Embryonic facial prominence (tissue), 1 donor: ENCODE measurements around the gene IFNAR1.
"Not testable (repeated sequence)": the region's sequence is repeated elsewhere in the genome, so short reads cannot be mapped to it uniquely, and the experiment has no call there.

Source experiments
- DNase-seq: peaks from one replicate; pipeline ENCODE4 v3.0.0-alpha.2; 2016; ENCODE audit errors: extremely low spot score

IFNAR1 gene

DNA sequence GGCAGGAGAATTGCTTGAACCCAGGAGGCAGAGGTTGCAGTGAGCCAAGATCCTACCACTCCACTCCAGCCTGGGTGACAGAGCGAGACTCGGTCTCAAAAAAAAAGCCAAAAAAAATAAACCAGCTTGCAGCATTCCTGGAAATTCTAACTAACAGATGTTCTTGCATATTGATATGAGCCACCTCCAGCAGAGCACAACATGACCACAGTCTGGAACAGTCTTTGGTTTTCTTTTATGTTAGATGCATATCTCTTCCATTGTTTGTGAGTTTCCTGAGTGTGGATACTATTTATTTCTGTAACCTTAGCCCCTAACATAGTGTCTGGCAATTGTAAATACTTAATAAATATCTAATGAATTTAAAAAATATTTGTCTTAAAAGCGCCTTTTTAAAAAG, 23.9 kb downstream of the IFNAR1 start:
- DNase-seq, result no peak

DNA sequence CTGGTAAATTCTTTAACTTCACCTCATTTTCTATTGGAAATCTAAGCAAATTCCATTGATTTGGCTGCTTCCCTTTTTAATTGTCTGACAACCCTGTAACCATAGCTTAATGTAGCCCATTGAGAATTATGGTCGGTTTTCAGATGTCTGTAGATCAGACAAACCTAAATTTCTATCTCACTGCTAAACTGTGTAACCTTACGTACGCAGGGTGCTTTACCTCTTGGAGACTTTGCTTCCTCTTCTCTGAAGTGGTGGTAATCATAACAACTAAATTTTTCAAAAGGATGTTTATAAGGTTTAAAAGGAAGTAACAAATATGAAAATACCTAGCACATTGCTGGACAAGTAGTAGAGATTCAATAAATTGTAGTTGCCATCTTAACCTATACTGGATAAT, 25.9 kb downstream of the IFNAR1 start:
- no peak for DNase-seq

DNA sequence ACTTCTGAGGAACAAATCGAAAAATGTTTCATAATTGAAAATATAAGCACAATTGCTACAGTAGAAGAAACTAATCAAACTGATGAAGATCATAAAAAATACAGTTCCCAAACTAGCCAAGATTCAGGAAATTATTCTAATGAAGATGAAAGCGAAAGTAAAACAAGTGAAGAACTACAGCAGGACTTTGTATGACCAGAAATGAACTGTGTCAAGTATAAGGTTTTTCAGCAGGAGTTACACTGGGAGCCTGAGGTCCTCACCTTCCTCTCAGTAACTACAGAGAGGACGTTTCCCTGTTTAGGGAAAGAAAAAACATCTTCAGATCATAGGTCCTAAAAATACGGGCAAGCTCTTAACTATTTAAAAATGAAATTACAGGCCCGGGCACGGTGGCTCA, 30.6 kb downstream of the IFNAR1 start:
- DNase-seq, result no peak

DNA sequence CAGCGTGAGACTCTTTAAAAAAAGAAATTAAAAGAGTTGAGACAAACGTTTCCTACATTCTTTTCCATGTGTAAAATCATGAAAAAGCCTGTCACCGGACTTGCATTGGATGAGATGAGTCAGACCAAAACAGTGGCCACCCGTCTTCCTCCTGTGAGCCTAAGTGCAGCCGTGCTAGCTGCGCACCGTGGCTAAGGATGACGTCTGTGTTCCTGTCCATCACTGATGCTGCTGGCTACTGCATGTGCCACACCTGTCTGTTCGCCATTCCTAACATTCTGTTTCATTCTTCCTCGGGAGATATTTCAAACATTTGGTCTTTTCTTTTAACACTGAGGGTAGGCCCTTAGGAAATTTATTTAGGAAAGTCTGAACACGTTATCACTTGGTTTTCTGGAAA, 31.2 kb downstream of the IFNAR1 start:
- no peak for DNase-seq

DNA sequence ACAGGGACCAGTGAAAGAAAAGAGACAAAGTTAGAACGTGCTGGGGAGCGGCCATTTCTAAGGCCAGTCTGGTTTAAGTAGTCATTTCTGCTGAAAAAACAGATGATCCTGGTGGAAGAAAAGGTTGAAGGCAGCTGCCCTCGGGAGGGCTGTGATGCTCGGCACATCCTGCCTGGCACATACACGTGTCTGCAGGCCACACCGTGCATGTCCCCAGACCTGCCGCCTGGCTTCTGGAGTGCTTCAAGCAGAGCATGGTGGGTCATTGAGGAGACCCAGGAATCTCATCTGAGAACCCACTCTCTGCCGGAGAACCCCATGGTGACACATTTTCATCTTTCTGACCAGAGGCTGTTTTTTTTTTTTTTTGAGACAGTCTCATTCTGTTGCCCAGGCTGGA, 32.4 kb downstream of the IFNAR1 start:
- no peak for DNase-seq

DNA sequence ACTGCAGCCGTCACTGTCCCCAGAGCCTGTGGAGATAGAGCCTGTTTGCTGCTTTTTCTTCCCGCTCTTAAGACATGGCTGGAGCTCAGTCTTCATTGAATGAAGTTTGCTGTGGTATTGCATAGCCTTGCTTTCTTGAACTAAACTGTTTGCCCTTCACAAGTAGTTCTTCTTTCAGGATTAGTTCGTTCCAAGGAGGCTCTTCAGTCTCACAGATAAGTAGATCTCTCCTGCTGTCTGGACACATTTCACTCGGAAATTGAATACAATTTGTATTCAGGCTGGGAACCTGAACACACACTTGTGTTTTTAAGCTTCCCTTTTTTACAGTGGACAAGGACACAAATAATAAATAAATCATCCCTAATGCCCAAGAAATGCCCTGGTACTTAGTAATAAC, 34.7 kb downstream of the IFNAR1 start:
- no peak for DNase-seq

DNA sequence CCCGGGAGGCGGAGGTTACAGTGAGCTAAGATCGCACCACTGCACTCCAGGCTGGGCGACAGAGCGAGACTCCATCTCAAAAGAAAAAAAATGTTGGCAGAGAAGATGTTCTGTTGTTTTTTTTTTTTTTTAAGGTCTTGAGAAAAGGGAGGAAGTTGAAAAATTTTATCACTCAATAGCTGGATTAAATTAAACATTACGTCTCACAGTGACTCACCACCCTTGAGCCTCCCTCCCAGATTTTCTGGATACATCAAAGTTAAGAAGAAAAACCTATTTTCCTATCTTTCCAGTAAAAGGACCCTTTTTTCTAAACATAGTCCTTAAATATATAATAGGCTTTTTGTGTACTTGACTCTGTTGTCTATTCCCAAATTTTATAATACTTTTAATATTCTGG, 35.5 kb downstream of the IFNAR1 start:
- DNase-seq, result no peak

DNA sequence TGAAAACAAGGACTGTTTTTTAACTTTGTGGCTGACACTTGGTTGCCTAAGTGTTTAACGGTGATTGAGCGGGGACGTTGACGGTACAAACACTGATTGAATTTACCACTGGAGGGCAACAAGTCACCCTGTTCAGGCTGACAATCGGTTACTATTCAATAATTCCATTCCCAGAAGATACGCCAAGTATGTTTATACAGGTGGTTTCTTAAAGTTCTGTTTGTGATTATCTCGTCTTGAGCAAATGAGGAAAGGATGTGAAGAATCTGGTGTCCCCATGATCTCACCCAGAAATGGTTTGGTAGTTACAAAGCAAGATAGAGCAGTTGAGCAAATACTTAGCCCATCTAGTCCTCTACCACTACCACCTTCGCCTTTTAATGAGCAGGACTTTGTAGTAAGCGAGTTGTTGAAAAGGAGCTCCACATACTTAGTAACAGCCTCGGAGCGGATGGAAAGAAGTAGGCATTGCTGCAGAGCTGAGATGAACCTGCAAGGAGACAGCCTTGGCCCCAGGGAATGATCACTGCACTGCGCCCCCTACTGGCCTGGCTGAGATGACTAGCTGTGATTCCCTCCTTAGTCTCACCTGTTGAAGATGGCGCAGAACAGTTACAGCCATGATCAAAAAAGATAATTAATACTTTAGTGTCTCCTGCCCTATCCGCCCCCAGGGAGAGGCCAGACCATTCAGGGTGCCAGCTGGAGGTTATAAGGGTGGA, 36.3 kb downstream of the IFNAR1 start:
- DNase-seq, result no peak

DNA sequence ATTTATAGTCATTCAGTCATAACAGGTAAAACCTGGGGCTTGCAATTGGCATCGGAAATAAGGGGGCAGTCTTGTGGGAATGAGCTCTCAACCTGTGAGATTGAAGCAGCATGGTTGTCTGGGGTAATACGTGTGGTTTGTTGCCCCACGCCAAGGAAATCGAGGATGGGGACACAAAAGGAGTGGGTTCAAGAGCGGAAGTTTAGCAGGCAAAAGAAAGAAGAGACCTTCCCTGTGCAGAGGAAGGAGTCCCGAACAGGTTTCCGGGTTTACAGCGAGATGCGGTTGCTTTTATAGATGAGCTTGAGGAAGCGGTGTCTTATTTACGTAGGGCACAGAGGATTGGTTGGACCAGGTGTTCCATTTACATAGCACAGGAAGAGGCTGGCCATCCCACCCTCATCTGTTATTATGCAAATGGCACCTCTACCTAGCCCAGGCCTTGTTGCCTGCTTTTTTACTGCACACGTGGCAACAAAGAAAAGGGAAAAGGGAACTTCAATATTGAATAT, 37.3 kb downstream of the IFNAR1 start:
- DNase-seq, result no peak

DNA sequence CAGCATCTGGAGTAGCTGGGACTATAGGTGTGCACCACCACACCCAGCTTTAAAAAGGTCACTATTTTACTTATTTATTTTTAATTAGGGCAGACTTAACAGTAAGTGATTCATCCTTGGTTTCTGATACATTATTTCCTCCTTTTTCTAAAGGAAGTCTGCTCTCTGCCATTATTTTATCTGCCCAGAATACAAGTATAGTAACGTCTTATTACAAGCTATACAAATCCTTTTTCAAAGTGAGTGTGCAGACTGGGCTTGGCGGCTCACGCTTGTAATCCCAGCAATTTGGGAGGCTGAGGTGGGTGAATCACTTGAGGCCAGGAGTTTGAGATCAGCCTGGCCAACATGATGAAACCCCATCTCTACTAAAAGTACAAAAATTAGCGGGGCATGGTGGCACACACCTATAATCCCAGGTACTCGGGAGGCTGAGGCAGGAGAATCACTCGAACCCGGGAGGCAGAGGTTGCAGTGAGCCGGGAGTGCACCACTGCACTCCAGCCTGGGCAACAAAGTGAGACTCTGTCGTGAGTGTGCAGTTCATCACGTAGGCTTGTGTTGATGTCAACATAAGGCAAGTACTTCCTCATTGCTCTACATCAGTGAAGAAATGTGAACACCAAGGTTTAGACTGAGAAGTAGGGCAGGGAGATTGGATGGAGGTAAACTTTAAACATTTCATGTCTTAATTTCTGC, 39.3 kb downstream of the IFNAR1 start:
- not testable (repeated sequence) for DNase-seq

DNA sequence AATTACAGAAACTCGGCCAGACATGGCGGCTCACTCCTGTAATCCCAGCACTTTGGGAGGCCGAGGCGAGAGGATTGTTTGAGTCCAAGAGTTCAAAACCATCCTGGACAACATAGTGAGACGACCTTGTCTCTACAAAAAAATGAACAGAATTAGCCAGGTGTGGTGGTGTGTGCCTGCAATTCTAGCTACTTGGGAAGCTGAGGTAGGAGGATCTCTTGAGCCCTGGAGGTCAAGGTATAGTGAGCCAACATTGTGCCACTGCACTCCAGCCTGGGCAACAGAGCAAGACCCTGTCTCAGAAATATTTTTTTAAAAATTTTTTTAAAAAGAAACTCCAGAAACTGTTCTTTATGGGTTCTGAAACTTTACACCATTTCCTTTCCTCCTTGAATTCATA, 40.1 kb downstream of the IFNAR1 start:
- no peak for DNase-seq

DNA sequence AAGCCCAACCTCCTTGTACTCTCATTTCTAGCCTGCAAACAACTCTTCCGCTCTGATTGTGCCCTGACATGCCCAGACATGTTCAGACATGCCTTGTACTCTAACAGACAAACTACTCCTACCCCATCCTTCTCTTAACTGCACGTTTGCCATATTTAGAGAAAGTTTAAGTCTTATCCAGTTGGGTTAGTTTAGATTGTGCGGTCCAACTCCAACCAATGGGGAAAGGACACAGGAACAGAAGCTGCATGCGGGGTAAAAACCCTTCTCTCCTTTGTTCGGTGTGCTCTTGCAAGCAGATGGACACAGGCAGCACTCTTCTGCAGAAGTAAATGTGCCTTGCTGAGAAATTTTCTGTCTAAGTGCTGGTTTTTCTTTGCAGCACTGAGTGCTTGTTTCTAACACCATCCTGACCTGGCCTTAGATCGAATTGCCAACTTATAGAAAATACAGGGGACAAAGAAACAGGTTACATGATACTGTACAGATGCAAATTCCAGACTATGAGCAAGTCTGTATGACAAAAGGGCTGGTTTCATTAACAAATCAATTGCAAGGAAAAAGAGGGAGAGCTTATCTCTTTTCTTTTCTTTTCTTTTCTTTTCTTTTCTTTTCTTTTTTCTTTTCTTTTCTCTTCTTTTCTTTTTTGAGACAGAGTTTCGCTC, 42.7 kb downstream of the IFNAR1 start:
- no peak for DNase-seq

DNA sequence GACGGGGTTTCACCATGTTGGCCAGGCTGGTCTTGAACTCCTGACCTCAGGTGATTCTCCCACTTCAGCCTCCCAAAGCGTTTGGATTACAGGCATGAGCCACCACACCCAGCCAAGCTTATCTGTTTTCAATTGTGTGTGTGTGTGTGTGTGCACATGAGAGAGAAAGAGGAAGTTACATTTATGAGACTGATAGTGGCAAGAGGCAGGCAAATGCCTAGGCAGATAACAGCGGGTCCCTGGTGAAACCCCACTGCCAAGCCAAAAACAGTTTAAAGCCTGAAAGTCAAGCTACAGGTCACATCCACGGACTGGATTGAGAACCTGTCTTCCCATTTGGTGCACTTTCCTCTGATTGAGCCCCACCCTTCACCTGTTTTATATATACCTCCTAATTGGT, 43.4 kb downstream of the IFNAR1 start:
- DNase-seq, result no peak

DNA sequence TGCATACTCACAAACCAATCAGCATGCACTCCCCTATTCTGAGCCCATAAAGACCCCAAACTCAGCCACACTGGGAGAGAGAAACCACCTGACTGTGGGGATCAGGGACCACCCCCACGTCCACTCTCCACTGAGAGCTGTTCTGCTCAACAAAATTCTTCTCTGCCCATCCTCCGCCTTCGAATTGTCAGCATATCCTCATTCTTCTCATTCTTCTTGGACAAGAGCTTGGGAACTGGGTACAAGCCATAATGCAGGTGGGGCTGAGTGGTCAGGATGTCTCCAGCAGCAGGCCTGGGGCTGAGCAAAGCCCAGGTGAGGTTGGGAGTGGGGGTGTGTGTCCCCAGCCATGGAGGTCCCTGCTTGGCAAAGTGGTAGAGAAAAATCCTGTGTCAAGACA, 43.8 kb downstream of the IFNAR1 start:
- no peak for DNase-seq

DNA sequence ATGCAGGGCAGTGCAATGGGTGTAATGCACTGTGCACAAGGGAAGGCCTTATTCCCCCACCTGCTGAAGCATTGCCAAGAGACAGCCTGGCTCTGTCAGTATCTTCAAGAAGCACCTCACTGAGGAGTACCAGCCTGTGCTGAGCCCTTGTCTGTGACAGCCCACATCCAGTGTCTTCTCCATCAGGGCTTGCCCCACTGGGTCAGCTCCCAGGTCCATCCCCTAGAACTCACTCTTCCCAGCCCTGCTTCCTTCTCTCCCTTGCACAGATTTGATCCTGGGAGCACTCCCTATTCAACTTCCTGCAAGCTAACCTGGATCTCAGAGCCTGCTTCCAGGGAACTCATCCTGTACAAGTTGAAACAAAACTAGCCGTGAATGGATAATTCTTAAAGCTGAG, 44.8 kb downstream of the IFNAR1 start:
- DNase-seq, result no peak

DNA sequence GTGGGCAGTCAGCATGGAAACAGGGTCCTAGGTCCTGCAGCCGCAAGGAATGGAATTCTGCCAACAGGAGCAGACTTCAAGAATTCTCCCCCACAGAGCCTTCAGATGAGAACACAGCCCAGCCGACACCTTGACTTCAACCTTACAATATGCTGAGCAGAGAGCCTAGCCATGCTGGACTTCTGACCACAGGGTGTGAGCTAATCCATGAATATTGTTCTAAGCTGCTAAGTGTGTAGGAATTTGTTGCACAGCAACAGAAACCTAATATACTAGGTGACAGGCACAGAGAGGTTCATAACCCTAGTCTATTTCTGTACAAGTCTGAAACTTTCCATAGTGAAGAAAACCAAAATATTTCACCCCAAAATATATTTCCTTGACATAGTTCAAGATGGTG, 45.5 kb downstream of the IFNAR1 start:
- DNase-seq, result no peak

DNA sequence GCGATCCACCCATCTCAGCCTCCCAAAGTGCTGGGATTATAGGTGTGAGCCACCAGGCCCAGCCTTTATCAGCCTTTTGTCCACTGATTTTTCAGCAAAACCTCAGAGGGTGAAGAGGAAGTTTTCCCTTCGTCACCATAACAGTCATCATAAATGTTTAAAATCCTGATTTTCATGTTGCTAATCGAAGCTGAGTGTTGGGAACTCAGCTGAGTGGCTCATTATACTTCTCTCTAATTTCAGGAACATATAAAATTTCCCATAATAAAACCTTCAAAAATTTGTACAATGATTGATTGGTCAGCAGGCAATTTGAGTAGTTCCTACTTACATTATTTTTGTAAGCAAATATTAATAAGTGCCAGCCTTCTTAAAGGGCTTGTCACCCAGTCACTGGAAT, 46.6 kb downstream of the IFNAR1 start:
- DNase-seq, result no peak

DNA sequence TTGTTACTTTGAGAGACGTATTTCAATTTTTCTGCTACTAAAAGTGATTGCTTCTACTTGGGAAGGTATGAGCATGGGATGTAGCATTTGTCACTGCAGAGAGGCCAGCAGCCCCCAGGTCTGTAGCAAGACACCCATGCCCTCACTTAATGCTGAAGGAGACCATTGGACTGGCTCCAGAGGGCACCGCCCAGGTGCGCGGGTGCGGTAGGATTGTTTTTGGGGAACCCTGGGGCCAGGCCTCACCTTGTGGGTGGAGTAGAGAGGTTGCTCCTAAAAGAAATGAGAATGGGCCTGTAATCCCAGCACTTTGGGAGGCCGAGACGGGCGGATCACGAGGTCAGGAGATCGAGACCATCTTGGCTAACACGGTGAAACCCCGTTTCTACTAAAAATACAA, 47.8 kb downstream of the IFNAR1 start:
- no peak for DNase-seq

DNA sequence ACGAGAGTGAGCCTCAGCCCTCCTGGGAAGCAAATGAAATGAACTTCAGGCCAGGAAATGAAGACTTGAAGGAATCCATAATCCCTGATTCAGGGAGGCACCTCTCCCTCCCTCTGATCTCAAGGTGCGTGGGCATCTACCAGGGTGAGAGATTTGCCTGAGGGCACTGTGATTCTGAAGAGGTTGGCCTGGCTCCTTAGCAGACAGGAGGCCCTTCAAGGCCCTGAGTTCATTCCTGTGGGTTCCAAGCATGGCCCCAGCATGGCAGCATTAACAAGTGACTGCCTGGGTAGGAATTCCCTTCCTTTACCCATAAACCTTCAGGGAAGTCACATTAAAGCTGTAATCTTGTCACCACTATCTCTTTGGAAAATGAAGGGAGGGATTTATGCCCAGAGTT, 48.7 kb downstream of the IFNAR1 start:
- no peak for DNase-seq

DNA sequence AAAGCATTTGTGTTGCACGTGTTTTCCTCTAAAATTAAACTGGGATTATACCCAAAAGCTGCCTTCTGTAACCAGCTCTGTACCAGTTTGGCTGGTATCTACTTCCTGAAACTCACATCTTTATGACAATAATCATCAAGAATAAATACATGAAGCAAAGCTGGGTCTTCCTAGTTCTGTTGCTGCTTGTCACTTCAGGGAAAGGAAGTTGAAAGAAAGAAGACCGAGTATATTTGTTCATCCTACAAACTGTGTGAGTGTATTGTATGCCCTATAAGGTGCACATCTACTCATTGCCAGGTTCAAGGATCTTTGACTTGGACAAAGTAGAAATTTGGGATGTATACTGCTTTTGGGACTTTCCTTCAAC, 49.3 kb downstream of the IFNAR1 start:
- no peak for DNase-seq

DNA sequence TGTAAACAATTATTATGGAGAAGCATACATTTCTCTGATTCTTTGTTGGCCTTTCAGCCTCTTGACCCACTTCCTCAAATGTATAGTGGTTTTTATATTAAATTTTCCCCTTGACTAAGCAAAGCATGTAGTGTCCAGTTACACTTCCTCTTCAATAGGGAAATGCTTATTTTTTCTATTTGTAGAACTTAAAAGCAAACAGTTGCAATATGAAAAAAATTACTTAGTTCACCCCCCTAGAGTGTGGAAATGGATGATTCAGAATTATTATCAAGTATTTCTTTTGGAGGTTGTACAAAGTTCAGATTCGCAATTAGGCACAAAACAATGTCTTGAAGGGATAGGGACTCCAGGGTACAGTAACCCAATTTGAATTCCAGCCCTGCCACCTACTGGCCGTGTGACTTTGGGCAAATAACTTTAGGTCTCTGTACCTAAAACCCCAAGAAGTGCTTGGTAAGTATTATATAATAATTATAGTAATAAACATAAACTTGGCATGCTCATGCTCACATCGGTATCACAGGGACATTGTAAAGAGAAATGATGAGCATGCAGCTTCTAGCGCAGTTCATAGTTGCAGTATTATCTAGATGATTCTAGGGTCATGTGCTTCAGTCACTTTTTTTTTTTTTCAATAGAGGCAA, 49.8 kb downstream of the IFNAR1 start:
- no peak for DNase-seq

DNA sequence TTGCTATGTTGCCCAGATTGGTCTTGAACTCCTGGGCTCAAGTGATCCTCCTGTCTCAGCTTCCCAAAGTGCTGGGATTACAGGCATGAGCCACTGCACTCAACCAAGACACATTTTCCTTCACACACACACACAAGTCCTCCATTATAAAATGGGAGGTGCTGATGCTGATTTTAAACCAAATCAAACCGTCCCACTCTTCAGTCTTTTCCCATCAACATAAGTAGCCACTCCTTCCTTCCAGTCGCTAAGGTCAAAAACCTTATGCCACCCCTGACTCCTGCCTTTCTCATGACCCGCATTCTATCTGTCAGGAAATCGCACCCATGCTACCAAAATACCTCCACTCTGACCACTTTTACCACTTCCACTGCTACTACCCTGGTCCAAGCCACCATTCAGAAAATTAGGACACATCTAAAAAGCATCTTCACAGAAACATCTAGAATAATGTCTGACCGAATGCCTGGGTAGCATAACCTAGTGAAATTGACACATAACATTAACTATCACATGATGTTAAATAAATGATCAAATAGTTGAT, 50.4 kb downstream of the IFNAR1 start:
- no peak for DNase-seq
